WTC11 (cell line): ENCODE data around the gene ZNF317.

ENCODE experiments used
- CTCF ChIP-seq: fragments of 200-600 bp; IDR thresholded peaks from 2 replicates; pipeline ENCODE4 v1.8.0; 2022; ENCODE audit warnings: antibody characterized with exemption
- FOXJ3 ChIP-seq: sonication (generic); formaldehyde crosslinking; IDR thresholded peaks from 2 replicates; pipeline ENCODE4 v1.9.0; 2021; ENCODE audit warnings: missing genetic modification reagents, mild to moderate bottlenecking, borderline replicate concordance
- NFATC4 ChIP-seq: fragments of 250-450 bp; sonication (Bioruptor Pico); IDR thresholded peaks from 2 replicates; pipeline ENCODE4 v1.9.0; 2021; ENCODE audit warnings: mild to moderate bottlenecking
- ZSCAN18 ChIP-seq: fragments of 250-450 bp; sonication (Bioruptor Pico); IDR thresholded peaks from 2 replicates; pipeline ENCODE4 v2.1.2; 2022; ENCODE audit warnings: mild to moderate bottlenecking, moderate library complexity

GRCh38 chr19:9140159-9140874 is at the start of gene ZNF317:
- no peak for TF ChIP-seq NFATC4
- no peak for TF ChIP-seq CTCF
- no peak for TF ChIP-seq FOXJ3
- TF ChIP-seq ZSCAN18 (CRISPR knock-in tag), result no peak
